Psoas muscle (tissue), 8 donors: ENCODE measurements around the gene KCP. TPM values are rescaled to one million over a fixed set of nuclear protein-coding genes. Genes with fewer than 3 reads are reported as not detected.

Experiments
- ATAC-seq, 4 donors: fragments of 200-7000 bp; cut with Tn5 transposase; one replicate each; pipeline ENCODE4 v1.9.1; 2020; ENCODE audit warnings: moderate library complexity in 3 of 4, mild to moderate bottlenecking in 2 of 4
- DNase-seq, 2 donors: peaks; one replicate each; pipeline ENCODE4 v3.0.0-alpha.2; 2020
- H3K27ac ChIP-seq: fragments of 200-600 bp; one replicate; pipeline ENCODE4 v1.8.0; 2022
- H3K27me3 ChIP-seq, 3 donors: fragments of 200-600 bp in 1 of 3; one replicate each; pipeline versions ENCODE4 v1.6.1 to v1.8.0; 2013 to 2022; ENCODE audit warnings: low read length in 2 of 3, mild to moderate bottlenecking in 2 of 3, moderate library complexity in 1 of 3; ENCODE audit not compliant: insufficient read depth in 3 of 3
- H3K36me3 ChIP-seq, 2 donors: fragments of 200-600 bp in 1 of 2; one replicate each; pipeline versions ENCODE4 v1.6.1 to v1.8.0; 2013 to 2022; ENCODE audit warnings: low read depth in 1 of 2, mild to moderate bottlenecking in 1 of 2, moderate library complexity in 1 of 2; ENCODE audit not compliant: insufficient read depth in 1 of 2
- H3K4me1 ChIP-seq: fragments of 200-600 bp; one replicate; pipeline ENCODE4 v1.8.0; 2022
- H3K4me3 ChIP-seq: fragments of 200-600 bp; one replicate; pipeline ENCODE4 v1.8.0; 2022; ENCODE audit warnings: mild to moderate bottlenecking
- H3K9me3 ChIP-seq: fragments of 200-600 bp; one replicate; pipeline ENCODE4 v1.8.0; 2022
- CTCF ChIP-seq: fragments of 200-600 bp; IDR thresholded peaks from one replicate; pipeline ENCODE4 v1.8.0; 2022; ENCODE audit warnings: antibody characterized with exemption
- WGBS, 3 donors: extraction: QIAGEN DNeasy Blood & Tissue Kit; methylation state at CpG; one replicate each; pipeline versions ENCODE4 v1.1.6 to v1.1.7; 2013; 5-methylcytosine and 5-hydroxymethylcytosine counted together
- intact Hi-C, 2 donors: fragments of 100-400 bp; cut with DNase I; formaldehyde crosslinking; loops; one replicate each; pipeline versions ENCODE4 v1.11.0 to v1.14.2; 2022
- polyA plus RNA-seq, 3 donors: library from polyadenylated mRNA; stranded (reverse); fragments of 200-250 nt; gene quantifications; one replicate each; pipeline ENCODE4 v1.2.3, GENCODE V29; 2013
- total RNA-seq, 4 donors: library from RNA; stranded (reverse); fragmentation: NEBNext Ultra II Directional in 2 of 4; extraction: Animal tissue kit (Norgen Biotek cat#: 25700) in 2 of 4; gene quantifications; one replicate each; pipeline versions ENCODE4 v1.2.1 to v1.2.4, GENCODE V29; 2021 to 2023
- donor health status: healthy with polysubstance abuse.
- donor health status: DM: no; HTN: no; CAD: no; lungs with moderate emphysema.
- donor health status: Bipolar disorder and iron deficiency.
- donor health status: healthy.
- donor health status: DM: yes; HTN: yes; CAD: no.
- donor health status: DM: no; HTN: no; CAD: no.
- donor health status: DM: no; HTN: no; CAD: no.
- donor health status: DM: yes; HTN: yes; CAD: no.

Gene KCP
- total and polyA plus RNA-seq, 7 donors, result 0.03 to 0.34 (median 0.15) TPM

DNA sequence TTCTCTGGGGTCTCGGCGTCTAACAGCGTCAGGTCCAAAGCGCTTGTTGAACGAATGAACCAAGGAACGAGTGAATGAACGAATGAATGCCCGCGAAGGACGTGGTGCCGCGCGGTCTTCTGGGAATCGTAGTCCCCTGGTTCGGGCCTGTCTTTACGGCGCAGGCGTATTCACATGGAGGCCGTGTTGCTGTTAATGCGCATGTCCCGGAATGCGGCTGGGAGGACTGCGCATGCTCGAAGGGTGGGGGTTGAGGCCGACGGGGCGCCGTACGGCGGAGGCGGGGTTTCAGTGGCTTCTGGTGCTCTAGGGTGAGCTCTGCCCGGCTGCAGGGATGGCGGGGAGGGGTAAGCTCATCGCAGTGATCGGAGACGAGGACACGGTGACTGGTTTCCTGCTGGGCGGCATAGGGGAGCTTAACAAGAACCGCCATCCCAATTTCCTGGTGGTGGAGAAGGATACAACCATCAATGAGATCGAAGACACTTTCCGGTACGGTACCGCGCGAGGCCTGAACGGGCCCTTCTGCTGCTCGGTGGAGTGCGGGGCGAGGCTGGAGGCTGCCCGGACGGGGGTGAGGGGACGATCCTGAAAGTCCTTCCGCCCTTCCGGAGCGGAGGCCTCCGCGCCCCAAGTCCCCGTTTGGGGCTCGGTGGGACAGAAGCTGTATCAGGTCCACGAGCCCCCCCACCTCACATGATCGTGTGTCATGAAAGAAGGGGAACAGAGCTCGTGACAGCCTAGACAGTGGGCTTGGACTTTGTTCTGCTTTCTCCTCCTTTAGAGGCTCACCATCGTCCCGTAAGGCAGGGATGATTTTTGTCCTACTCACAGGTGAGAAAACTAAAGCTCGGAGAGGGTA, 47.7 kb downstream of the KCP start, which contains the start of gene ATP6V1F:
ATP6V1F (plus strand) TSS at position 286 of the 862 bp plus-strand sequence; CDS start at position 335, 49 bp downstream.
- intact Hi-C loops, result no loop called here
- DNase-seq, result peak; percentile 97 to 99
- TF ChIP-seq CTCF, result no peak
- Histone ChIP-seq H3K36me3 (peaks cover 0 to 27% of the 10 kb centered on the region in 2 donors), H3K27ac (peak within 1 kb of the TSS; percentile 76), H3K4me3 (peak within 1 kb of the TSS; percentile 79), H3K4me1 (peaks cover 36% of the 10 kb centered on the region), H3K27me3 (no peaks in the 10 kb centered on the region), H3K9me3 (no peaks in the 10 kb centered on the region)
- 0 to 1% (median 1%) methylated on average over 63 to 65 of the region's 65 CpGs for WGBS, 3 donors
- ATAC-seq, result peak; percentile 44 to 64 (median 48)

GRCh38 chr7:128861957-128862570, 48.4 kb downstream of the KCP start:
- no peak for TF ChIP-seq CTCF
- no peak for DNase-seq
- no peaks in the 10 kb centered on the region for H3K27me3 ChIP-seq
- H3K36me3 ChIP-seq, result peaks cover 0 to 33% of the 10 kb centered on the region in 2 donors
- no peaks in the 10 kb centered on the region for H3K9me3 ChIP-seq
- H3K27ac ChIP-seq, result peak overlapping the region; percentile 76
- no peak for ATAC-seq
- H3K4me1 ChIP-seq, result peaks cover 36% of the 10 kb centered on the region
- intact Hi-C loops, result no loop called here
- H3K4me3 ChIP-seq, result peak overlapping the region; percentile 79
- WGBS, 3 donors, result 56 to 70% (median 63%) methylated on average over 15 of the region's 15 CpGs

DNA sequence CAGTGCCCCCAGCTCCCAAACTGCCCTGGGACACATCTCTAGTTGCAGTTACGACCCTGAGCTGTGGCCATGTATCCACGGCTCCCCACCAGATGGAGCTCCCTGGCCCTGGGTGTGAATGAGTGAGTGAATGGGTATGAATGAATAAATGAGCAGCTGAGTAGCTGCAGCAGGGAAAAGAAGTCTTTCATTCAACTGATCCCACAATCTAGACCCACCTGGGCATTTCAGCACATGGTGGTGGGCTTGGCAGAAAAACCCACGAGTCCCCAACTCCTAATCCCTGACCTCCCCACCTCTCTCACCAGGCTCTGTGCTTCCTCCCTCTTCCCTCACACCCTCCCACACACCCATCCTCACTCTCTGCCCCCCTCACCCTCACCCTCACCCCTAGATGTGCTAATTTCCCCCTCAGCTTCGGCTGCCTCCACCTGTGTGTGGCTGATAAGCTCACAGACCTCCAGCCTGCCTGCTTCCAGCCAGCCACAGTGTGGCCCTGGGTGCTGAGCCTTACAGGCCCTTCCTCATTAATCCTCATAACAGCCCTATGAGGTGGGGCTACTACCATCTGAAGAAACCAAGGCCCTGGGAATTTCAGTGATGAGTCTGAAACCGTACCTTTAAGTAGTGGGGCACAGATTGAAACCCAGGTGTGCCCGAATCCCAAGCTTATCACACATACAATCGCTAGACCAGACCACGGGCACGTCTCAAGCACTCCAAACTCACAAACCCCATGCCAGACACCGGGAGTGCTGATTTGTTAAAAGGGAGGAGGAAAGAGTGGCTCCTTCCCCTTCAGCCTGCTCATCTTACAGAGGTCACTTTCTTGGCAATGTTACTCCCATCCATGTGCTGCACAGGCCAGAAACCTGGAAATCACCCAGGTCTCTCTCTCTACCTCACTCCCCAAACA, 50.1 kb downstream of the KCP start:
- Histone ChIP-seq H3K27me3 (no peaks in the 10 kb centered on the region), H3K4me1 (peaks cover 36% of the 10 kb centered on the region), H3K36me3 (peaks cover 3 to 49% of the 10 kb centered on the region in 2 donors), H3K4me3 (no peak overlapping the region), H3K9me3 (no peaks in the 10 kb centered on the region), H3K27ac (peak overlapping the region; percentile 76)
- WGBS, 3 donors, result 16 to 27% (median 16%) methylated on average over 10 of the region's 10 CpGs
- no peak for TF ChIP-seq CTCF
- ATAC-seq (peak; percentile 2 to 8 (median 6)), DNase-seq (peak in 1 of 2 donors; percentile 64)
- intact Hi-C loops, result no loop called here

DNA sequence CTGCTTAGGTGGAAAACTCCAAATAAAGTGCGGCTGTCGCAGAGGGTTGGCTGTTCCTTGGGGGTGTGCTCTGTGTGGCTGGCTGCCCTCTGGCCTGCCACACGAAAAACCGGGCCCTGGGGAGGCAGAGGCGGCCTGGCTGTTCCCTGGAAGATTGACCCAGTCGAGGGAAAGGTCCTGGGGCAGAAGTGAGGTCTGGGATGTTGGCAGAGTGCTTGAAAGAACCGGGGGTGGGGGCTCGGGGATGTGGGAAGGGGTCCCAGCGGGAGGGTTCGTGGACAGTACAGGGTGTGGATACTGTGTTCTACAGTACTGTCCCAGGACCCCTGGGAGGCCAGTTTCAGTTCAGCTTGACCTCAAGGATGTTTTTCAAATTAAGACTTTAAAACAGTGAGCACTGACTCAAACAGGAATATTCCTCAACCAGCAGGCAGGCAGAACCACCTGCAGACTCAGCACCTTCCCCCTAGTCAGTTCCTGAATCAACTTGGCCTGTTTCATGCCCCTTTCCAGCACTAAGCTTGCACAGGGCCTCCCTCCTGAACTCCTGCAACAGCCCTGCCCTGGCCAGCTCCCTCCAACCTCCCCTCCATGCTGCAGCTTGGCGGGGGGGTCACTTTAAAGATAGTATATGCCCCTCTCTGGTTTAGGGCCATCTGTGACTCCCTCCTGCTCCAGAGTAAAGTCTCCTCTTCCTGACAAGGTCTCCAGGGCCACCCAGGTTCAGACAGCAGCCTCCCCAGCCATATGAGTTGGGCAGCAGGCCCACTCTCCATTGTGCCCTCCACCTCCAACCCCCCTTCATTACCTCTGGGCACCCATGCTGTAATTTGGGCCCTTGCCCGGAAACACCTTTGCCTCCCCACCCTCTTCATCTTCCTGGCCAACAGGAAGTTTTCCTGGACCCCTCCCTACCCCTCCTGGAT, 51.0 kb downstream of the KCP start:
- no peaks in the 10 kb centered on the region for H3K9me3 ChIP-seq
- peak in 1 of 2 donors; percentile 83 for DNase-seq
- peaks cover 36% of the 10 kb centered on the region for H3K4me1 ChIP-seq
- peak overlapping the region; percentile 76 for H3K27ac ChIP-seq
- no peak for TF ChIP-seq CTCF
- WGBS, 3 donors, result 14 to 28% (median 19%) methylated on average over 12 of the region's 12 CpGs
- H3K4me3 ChIP-seq, result no peak overlapping the region
- ATAC-seq, result peak; percentile 0 to 8 (median 1)
- intact Hi-C loops, result no loop called here
- no peaks in the 10 kb centered on the region for H3K27me3 ChIP-seq
- H3K36me3 ChIP-seq, result peaks cover 3 to 51% of the 10 kb centered on the region in 2 donors
